CD4-positive, alpha-beta T cell treated with Interleukin-15 for 1 hour (primary cell): Measurements from ENCODE around the gene SFT2D3.
A peak's percentile ranks its signal among the peaks of the same experiment; 100 is the strongest.

Experiments
- DNase-seq: peaks from one replicate; pipeline ENCODE4 v3.0.0-alpha.2; 2020

SFT2D3 gene

DNA sequence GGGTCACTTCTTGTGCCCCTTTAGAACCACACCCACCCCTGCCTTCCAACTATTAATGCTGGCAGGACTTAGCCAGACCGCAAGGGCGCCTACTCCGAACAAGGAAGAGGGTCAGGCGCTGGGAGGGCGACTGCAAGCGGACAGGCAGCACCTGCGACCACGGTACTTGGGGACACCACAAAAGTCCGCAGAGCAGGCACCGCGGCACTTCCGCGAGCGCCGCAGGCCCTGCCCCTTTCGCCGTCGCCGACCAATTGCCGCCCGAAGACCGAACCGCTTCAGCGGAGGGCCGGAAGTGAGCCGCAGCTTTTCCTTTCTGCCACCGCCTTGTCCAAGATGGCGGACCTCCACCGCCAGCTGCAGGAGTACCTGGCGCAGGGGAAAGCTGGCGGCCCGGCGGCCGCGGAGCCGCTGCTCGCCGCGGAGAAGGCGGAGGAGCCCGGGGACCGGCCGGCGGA, at the start of gene SFT2D3:
TSS of gene SFT2D3 (plus strand) at position 305 of the 458 bp plus-strand sequence. CDS start at position 337, 32 bp downstream.
- peak; percentile 90 for DNase-seq

DNA sequence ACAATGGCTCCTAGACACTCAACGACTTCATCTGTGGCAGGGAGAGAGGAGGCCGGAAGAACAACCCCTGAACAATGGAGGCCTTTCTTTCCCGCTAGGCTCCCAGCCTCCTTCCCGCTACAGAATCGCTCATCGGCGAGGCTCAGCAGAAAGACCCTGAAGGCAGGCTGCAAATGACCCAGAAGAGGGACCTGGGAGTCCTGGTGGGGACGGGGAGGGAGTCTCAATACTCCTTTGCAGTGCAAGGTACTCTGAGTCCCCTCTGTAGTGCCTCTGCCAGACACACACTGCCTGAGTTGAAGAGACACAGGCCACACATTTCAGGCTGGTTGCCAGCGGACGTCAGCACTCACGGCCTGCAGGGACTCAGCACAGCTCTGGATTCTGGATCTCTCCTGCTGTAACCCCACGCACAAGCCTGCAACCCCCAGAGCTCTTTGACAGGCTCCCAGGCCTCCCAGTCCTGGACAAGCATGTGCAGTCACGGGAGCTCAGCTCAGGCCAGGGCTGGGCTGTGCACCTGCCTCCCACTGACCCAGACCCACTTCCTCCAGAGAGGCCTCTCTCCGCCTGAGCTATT, 49.2 kb upstream of the SFT2D3 start:
- DNase-seq: no peak

- DNase-seq: no peak
Observed at GRCh38 chr2:127652786-127653357, 48.4 kb upstream of the SFT2D3 start.

- no peak for DNase-seq
Observed at GRCh38 chr2:127653421-127654083, 47.7 kb upstream of the SFT2D3 start.

DNA sequence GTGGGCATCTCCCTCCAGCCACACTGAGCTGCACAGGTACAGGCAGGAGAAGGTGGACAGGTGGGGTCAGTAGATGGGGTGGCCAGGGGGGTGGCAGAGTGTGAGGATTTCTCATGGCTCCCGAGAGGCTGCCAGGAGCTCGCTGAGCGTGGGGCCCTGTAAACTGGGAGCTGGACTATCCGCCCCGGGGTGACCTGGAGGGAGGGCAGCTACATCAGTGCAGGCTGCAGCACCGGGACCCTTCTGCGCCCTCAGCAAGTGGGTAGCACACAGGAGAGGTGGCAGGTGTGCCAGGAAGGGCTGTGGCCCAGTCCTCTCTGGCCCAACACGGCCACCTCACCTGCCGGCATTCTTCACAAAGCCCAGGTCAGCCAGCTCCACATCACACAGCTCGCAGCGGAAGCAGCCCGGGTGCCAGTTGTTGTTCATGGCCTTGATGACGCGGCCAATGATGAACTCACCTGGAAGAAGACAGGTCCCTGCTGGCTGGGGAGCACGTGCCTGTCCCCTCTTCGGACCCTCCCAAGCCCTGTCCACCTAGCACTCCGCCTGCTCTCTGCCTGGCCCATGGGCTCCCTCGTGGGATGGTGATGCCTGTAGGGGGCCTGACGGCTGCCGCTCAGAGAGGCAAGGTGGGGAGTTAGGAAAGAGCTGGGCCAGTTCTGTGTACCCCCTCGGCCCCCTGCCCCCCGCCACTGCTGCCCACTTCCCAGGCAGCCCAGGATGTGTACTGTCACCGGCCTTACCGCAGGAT, 47.0 kb upstream of the SFT2D3 start:
- DNase-seq: no peak

DNA sequence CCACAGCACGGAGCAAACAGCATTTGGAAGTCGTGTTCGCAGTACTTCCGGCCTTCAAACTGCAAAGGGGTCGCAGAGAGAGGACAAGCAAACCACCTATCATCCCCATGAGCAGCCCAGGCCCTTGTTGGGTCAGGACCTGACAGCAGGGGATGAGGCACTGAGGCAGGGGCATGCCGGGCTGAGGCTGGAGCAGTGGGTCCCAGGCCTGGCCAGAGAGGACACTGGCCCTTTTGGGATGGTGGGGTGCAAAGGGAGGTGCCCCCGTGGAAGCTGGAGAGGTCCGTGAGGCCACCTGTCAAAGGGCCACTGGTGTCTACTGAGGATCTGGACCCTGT, 46.5 kb upstream of the SFT2D3 start:
- no peak for DNase-seq

DNA sequence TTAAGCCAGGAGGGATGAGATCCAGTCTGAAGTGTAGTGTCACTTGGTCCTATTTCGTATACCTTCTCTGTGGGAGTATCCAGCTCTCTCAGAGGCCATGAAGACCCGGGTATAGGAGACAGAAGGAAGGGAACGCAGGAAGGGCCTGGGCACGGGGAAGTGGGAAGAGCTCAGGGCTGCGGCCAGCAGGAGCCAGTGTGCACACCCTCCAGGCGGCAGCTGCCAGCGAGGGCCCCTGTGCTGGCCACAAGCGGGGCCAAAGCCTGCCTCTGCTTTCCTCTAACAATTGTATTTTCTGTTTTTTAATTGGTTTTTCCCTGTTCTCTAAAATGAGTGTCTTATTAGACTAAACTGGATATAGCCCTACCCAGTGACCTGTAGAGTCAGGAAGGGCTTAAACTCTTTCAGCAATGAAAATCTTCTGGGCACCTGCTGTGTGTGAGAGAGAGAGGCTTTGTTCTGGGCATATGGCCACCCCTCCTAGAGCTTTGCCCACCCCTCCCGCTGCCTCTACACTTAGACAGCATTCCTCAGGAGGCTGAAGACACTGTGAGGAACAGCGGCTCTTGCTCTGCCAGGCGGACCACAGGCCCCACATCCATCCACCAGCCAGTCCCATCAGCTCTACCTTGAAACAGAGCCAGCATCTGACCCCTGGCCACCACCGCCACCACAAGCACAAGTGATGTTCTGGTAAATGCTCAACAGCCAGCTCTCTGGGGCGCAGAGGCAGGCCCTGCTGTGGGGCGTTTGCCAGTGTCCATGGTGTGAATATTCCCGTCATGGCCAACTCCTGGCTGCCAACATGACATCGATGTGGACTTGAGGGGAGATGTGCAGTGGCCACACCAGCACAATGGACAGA, 45.9 kb upstream of the SFT2D3 start:
- DNase-seq: no peak

DNA sequence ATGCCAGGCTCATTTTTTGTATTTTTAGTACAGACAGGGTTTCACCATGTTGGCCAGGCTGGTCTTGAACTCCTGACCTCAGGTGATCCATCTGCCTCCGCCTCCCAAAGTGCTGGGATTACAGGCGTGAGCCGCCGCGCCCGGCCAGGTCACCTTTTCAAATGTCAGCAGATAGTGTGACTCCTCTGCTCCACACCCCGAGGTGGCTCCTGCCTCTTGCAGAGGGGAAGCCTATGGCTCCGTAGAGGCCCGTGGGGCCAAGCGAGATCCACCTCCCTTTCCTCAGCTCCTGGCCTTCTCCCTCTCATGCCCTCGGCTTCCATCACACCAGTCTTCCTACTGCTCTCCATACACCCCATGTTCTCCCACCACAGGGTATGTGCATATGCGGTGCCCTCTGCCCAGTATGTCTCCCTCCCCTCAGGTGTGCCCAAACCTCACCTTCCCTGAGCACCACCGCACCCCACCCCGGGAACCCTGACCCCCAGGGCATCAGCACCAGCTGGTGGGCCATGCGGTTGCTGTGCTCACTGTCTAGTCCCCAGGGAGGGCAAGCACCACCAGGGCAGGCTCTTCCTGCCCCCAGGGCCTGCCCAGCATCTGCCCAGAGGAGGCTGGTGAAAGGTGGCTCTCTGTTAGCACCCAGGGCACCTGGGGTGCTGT, 44.6 kb upstream of the SFT2D3 start:
- no peak for DNase-seq

- no peak for DNase-seq
Observed at GRCh38 chr2:127657232-127657595, 44.1 kb upstream of the SFT2D3 start.

DNA sequence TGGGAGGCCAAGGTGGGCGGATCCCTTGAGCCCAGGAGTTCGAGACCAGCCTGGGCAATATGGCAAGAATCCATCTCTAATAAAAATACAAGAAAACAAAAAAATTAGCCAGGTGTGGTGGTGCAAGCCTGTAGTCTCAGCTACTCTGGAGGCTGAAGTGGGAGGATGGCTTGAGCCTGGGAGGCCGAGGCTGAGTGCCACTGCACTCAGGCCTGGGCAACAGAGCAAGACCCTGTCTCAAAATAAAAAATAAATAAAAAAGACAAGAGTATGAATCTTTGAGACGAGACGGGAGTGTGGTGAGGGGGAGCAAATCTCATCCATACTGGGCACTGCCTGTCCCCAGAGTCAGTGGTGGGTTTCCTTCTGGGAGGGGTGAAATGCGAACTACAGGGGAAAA, 43.2 kb upstream of the SFT2D3 start:
- no peak for DNase-seq

GRCh38 chr2:127658641-127659407, 42.5 kb upstream of the SFT2D3 start:
- no peak for DNase-seq

DNA sequence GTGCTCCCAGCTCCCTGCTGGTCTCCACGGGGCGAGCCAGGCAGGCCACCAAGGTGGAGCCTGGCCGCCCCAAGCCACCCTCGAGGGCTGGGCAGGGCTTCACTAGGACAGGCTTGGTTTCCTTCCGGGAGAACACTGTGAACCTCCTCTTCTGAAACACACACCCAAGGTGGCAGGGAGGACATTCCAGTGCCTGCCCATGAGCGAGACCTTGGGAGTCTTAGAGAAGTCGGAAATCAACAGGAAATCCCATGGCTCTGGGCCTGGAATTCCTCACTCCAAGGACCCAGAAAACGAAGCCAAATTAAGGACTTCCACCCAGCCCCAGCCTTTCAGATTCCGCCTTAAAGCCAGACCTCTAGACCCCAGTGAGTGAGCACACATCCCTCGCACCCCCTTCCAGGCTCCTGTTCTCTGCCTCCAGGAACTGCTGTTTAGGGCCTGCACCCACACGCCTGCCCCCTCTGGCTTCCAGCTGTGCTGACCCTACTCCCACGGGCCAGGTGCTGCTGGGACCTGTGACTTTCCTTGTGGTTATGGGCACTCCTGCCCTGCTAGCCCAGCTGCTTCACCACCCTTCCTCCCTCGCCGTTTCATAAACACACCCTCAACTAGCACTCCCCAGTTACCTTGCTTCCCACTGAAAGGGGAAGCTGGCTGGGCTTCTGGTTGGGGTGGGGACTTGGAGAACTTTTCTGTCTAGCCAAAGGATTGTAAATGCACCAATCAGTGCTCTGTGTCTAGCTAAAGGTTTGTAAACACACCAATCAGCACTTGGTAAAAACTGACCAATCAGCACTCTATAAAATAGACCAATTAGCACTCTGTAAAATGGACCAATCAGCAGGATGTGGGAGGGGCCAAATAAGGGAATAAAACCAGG, 41.6 kb upstream of the SFT2D3 start:
- no peak for DNase-seq

- DNase-seq: no peak
Observed at GRCh38 chr2:127660291-127660578, 41.1 kb upstream of the SFT2D3 start.

DNA sequence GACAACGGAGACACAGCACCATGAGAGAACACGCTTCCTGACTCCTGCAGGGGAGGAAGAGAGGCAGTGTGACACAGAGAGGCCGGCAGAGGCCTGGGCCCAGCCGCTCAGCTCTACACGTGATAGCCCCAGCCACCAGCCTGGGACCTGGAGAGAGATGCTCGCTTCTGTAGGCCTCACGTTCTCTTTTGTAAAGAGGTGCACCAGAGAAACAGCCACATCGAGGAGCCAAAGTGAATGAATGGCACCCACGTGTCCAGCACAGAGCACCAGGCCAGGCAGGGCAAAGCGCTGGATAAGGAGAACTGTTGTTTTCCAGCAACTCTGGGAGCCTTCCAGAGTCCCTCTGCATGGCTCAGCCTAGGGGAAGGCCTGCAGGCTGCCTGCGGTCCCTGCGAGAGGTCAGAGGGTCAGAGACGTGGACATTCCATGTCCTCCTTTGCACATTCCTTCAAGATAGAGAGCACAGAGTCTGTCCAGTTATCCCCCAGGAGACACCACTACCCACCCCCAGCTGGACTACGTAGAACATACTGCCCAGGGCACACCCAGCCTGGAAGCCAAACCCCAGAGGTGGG, 40.1 kb upstream of the SFT2D3 start:
- no peak for DNase-seq

- peak; percentile 1 for DNase-seq
Observed at GRCh38 chr2:127661949-127662510, 39.3 kb upstream of the SFT2D3 start.

DNA sequence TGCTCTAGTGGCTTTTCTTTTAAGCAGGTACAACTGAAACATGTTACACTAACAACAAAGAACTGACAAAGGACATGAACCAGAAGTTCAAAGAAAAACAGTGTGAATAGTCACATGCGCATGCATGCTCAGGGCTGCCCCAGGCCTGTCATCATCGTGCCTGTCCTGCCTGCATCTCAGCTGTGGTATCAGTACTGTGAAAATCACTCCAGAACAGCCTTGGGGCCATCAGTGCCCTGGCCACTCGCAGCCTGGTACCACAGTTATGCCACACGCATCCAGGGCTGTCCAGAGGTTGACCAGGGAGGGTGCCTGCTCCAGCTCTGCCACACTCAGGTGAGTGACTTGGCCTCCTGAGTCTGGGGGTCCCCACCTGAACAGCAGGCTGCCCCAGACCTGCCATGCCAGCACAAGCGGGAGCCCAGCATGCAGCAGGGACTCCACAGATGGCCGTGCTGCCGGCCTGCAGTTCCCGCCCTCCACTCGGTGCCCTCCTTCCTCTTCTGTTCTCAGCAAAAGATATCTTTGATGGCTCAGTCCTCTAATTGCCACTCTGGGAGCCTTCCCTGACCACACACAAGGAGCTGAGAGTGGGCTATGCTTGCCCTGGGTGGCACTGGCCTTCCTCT, 38.2 kb upstream of the SFT2D3 start:
- peak; percentile 14 for DNase-seq

DNA sequence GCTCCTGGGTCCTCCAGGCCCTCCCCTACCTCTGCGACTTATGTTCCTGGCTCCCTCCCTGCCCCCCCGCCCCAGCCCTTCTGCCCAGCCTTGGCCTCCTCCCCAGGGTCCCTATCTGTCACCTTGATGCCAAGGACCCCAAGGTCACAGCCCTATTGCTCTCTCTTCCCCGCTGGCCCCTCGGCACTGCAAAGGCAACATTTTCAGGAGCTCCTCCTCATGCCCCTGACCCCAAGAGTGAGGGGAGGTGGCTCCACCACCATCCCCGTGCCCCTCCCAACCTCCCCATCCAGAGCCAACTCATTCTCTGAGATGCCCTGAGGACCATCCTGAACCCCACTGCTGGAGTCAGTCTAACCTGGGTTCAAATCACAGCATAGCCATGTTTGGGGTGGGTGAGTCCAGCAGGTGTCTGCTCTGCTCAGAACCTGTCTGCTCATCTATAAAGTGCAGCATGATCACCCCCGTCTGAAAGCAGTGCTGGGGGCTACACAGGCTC, 37.7 kb upstream of the SFT2D3 start:
- DNase-seq: peak; percentile 0

- peak; percentile 4 for DNase-seq
Observed at GRCh38 chr2:127664065-127664894, 37.0 kb upstream of the SFT2D3 start.

- no peak for DNase-seq
Observed at GRCh38 chr2:127664895-127665225, 36.4 kb upstream of the SFT2D3 start.
